HCT116 (cell line): ENCODE data around the gene AOAH. TPM values are rescaled to one million over a fixed set of nuclear protein-coding genes. Genes with fewer than 3 reads are reported as not detected.

Source experiments
- ATAC-seq: fragments of 200-7000 bp; cut with Tn5 transposase; 2 replicates; pipeline ENCODE4 v1.9.1; 2020; ENCODE audit warnings: mild to moderate bottlenecking, moderate library complexity
- BruUV-seq: library from RNA; stranded (reverse); fragments of 400-500 nt; replicated peaks from 2 replicates; lab custom pipeline; 2021; lab: Mats Ljungman, UMichigan
- CTCF ChIA-PET: fragments of 300-600 bp; sonication (Branson Sonifier 250); formaldehyde crosslinking; loops from one replicate; lab custom pipeline; 2021; ENCODE audit warnings: antibody characterized with exemption; lab: Charles Lee
- POLR2A ChIA-PET: fragments of 300-600, 350-600 bp; sonication (Branson Sonifier 250); formaldehyde crosslinking; loops from one replicate; lab custom pipeline; 2021; ENCODE audit warnings: antibody characterized with exemption; lab: Charles Lee
- RAD21 ChIA-PET, 2 experiments: fragments of 300-600 bp; sonication (Branson Sonifier 250); formaldehyde crosslinking; loops; one replicate each; lab custom pipeline; 2023; ENCODE audit warnings: low total read pairs in 2 of 2; ENCODE audit not compliant: uncharacterized antibody in 2 of 2, unreplicated experiment in 2 of 2, low non-redundant PET in 1 of 2; lab: Charles Lee
- DNase-seq: peaks from one replicate; pipeline ENCODE4 v3.0.0-alpha.2; 2010; ENCODE audit warnings: low read depth, low spot score
- H2AFZ ChIP-seq: fragments of 200-600 bp; shearing (Covaris generic), sonication (generic); 2 replicates; pipeline ENCODE4 v1.6.1; 2017; ENCODE audit warnings: low read depth, mixed run types, mixed read lengths, antibody characterized with exemption, low read length; ENCODE audit not compliant: poor library complexity, severe bottlenecking
- H3K27ac ChIP-seq: 2 replicates; pipeline ENCODE4 v1.5.1; 2012; ENCODE audit warnings: low read depth, low read length
- H3K27me3 ChIP-seq: fragments of 200-600 bp; sonication (generic); 2 replicates; pipeline ENCODE4 v1.6.1; 2016; ENCODE audit warnings: mixed run types, low read length, mixed read lengths; ENCODE audit not compliant: insufficient read depth
- H3K36me3 ChIP-seq, 2 experiments: fragments of 200-500 bp in 1 of 2; fragments of 200-600 bp in 1 of 2; sonication (Bioruptor generic) in 1 of 2; sonication (generic) in 1 of 2; 2 replicates each; pipeline versions ENCODE4 v1.5.1 to v1.6.1; 2014 to 2016; ENCODE audit warnings: low read length in 2 of 2, inconsistent platforms in 1 of 2, mixed read lengths in 1 of 2, mixed run types in 1 of 2; ENCODE audit not compliant: insufficient read depth in 2 of 2, control insufficient read depth in 1 of 2
- H3K4me1 ChIP-seq, 2 experiments: fragments of 200-600 bp in 1 of 2; sonication (generic) in 1 of 2; 2 replicates each; pipeline versions ENCODE4 v1.5.1 to v1.6.1; 2012 to 2017; ENCODE audit warnings: low read length in 2 of 2, inconsistent platforms in 1 of 2, mild to moderate bottlenecking in 1 of 2, mixed read lengths in 1 of 2, mixed run types in 1 of 2, moderate library complexity in 1 of 2; ENCODE audit not compliant: insufficient read depth in 2 of 2, control insufficient read depth in 1 of 2
- H3K4me2 ChIP-seq: fragments of 200-600 bp; sonication (generic); 2 replicates; pipeline ENCODE4 v1.6.1; 2017; ENCODE audit warnings: mixed run types, low read length, mixed read lengths
- H3K4me3 ChIP-seq, 2 experiments: fragments of 200-600 bp in 1 of 2; sonication (generic) in 1 of 2; replicated peaks in 1 of 2; 2 replicates each; pipeline ENCODE4 v1.5.1; 2011 to 2016; ENCODE audit warnings: low read length in 2 of 2, control low read depth in 1 of 2, low read depth in 1 of 2, mild to moderate bottlenecking in 1 of 2, mixed read lengths in 1 of 2, mixed run types in 1 of 2
- H3K79me2 ChIP-seq: fragments of 200-600 bp; sonication (generic); 2 replicates; pipeline ENCODE4 v1.6.1; 2017; ENCODE audit warnings: mild to moderate bottlenecking, mixed run types, low read length, moderate library complexity, mixed read lengths; ENCODE audit not compliant: insufficient read depth
- H3K9ac ChIP-seq: fragments of 200-600 bp; sonication (generic); 2 replicates; pipeline ENCODE4 v1.6.1; 2016; ENCODE audit warnings: low read length, mixed read lengths
- H3K9me2 ChIP-seq: fragments of 200-600 bp; sonication (generic), shearing (Covaris generic); 2 replicates; pipeline ENCODE4 v1.6.1; 2017; ENCODE audit warnings: mixed run types, mild to moderate bottlenecking, moderate library complexity; ENCODE audit not compliant: insufficient read depth
- H3K9me3 ChIP-seq, 2 experiments: fragments of 200-500 bp in 1 of 2; fragments of 200-600 bp in 1 of 2; sonication (Bioruptor generic) in 1 of 2; sonication (generic) in 1 of 2; 2 replicates each; pipeline ENCODE4 v1.6.1; 2014 to 2017; ENCODE audit warnings: low read length in 2 of 2, mixed read lengths in 2 of 2, inconsistent platforms in 1 of 2, low read depth in 1 of 2, mild to moderate bottlenecking in 1 of 2, mixed run types in 1 of 2, moderate library complexity in 1 of 2; ENCODE audit not compliant: control insufficient read depth in 1 of 2, insufficient read depth in 1 of 2
- H4K20me1 ChIP-seq: fragments of 200-600 bp; sonication (generic), shearing (Covaris generic); 2 replicates; pipeline ENCODE4 v1.6.1; 2017; ENCODE audit warnings: mixed run types, mild to moderate bottlenecking, moderate library complexity; ENCODE audit not compliant: insufficient read depth
- CTCF ChIP-seq, 3 experiments: fragments of 200-600 bp in 1 of 3; sonication (generic) in 1 of 3; IDR thresholded peaks in 2 of 3; conservative IDR thresholded peaks in 1 of 3; 2 replicates each; pipeline ENCODE4 v1.5.1; 2012 to 2017; ENCODE audit warnings: low read depth in 2 of 3, low read length in 2 of 3, antibody characterized with exemption in 1 of 3, borderline replicate concordance in 1 of 3, control low read depth in 1 of 3, mild to moderate bottlenecking in 1 of 3, mixed read lengths in 1 of 3, mixed run types in 1 of 3, moderate library complexity in 1 of 3; ENCODE audit not compliant: insufficient read depth in 1 of 3
- EZH2 ChIP-seq: fragments of 200-600 bp; sonication (generic); IDR thresholded peaks from 2 replicates; pipeline ENCODE4 v1.6.1; 2017; ENCODE audit warnings: antibody characterized with exemption, mixed run types
- EZH2phosphoT487 ChIP-seq: fragments of 200-600 bp; IDR thresholded peaks from 2 replicates; pipeline ENCODE4 v1.6.1; 2018; ENCODE audit warnings: antibody characterized with exemption, borderline replicate concordance
- POLR2AphosphoS5 ChIP-seq: IDR thresholded peaks from 2 replicates; pipeline ENCODE4 v1.6.1; 2011; ENCODE audit warnings: mild to moderate bottlenecking, low read depth, low read length, moderate library complexity
- SP1 ChIP-seq: IDR thresholded peaks from 2 replicates; pipeline ENCODE4 v1.6.1; 2012; ENCODE audit warnings: low read depth
- SRF ChIP-seq: IDR thresholded peaks from 2 replicates; pipeline ENCODE4 v1.6.1; 2012; ENCODE audit warnings: low read depth
- TCF7L2 ChIP-seq: IDR thresholded peaks from 2 replicates; pipeline ENCODE4 v1.7.0; 2011; ENCODE audit warnings: borderline replicate concordance, inconsistent platforms; ENCODE audit not compliant: insufficient read depth, insufficient read length; ENCODE audit errors: extremely low read depth
- YY1 ChIP-seq: IDR thresholded peaks from 2 replicates; pipeline ENCODE4 v1.6.1; 2011; ENCODE audit warnings: low read length, low read depth, moderate library complexity, mild to moderate bottlenecking; ENCODE audit not compliant: insufficient replicate concordance; ENCODE audit errors: extremely low read depth
- intact Hi-C: fragments of 100-400 bp; cut with micrococcal nuclease; formaldehyde crosslinking; loops from 2 replicates; pipeline ENCODE4 v1.10.0; 2022
- total RNA-seq: library from RNA; stranded (reverse); gene quantifications from one replicate; pipeline ENCODE4 v1.2.1, GENCODE V29; 2021; ENCODE audit not compliant: unreplicated experiment

Gene AOAH
- total RNA-seq, 1 experiment from 2014 or later = 1.1 TPM

- Histone ChIP-seq H3K4me2 (no peak overlapping the region), H3K4me1 (no peaks in the 10 kb centered on the region), H4K20me1 (no peaks in the 10 kb centered on the region), H3K27ac (no peak overlapping the region), H3K27me3 (peaks cover 3% of the 10 kb centered on the region; the same call in 1 of the 2 replicates), H3K36me3 (no peaks in the 10 kb centered on the region), H2AFZ (no peak overlapping the region), H3K79me2 (no peaks in the 10 kb centered on the region), H3K9me2 (no peaks in the 10 kb centered on the region), H3K9me3 (no peaks in the 10 kb centered on the region), H3K9ac (no peak overlapping the region)
- POLR2A ChIA-PET = no interaction called here
- RAD21 ChIA-PET = no interaction called here
- CTCF ChIA-PET = no interaction called here
- DNase-seq = no peak
- BruUV-seq = no TSS peak
- no peak for TF ChIP-seq SRF
- TF ChIP-seq CTCF (IDR thresholded peaks at IDR 0.05 in 2 of 3, conservative IDR thresholded peaks at IDR 0.05 in 1 of 3; ENCODE audit: borderline replicate concordance in 1 of 3, insufficient read depth in 1 of 3, low read depth in 2 of 3, low read length in 2 of 3) = no peak
- no peak for TF ChIP-seq SP1
- TF ChIP-seq YY1 = no peak
- TF ChIP-seq, all 23 proteins: peak for 0
- ATAC-seq = no peak
- H3K4me3 ChIP-seq = no peak overlapping the region
- intact Hi-C loops = no loop called here
These were observed 179.0 kb downstream of the AOAH start for GRCh38 chr7:36545291-36545690.

DNA sequence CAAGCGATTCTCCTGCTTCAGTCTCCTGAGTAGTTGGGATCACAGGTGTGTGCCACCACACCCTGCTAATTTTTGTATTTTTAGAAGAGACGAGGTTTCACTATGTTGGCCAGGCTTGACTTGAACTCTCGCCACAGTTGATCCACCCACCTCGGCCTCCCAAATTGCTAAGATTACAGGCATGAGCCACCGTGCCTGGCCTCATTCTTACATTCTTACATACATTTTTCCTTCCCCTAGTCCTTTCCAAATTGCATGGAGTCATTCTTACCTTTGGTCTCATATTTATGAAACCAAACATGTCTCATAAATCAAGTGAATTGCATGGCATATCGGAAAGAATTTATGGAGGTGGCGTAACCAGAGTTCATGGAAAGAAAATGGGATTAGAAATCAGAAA lies 186.2 kb downstream of the AOAH start:
- TF ChIP-seq CTCF (IDR thresholded peaks at IDR 0.05 in 2 of 3, conservative IDR thresholded peaks at IDR 0.05 in 1 of 3; ENCODE audit: borderline replicate concordance in 1 of 3, insufficient read depth in 1 of 3, low read depth in 2 of 3, low read length in 2 of 3) (no peak), TCF7L2 (no peak), EZH2 (no peak), EZH2phosphoT487 (no peak), POLR2AphosphoS5 (no peak)
- no peaks in the 10 kb centered on the region for H3K36me3 ChIP-seq
- H3K27ac ChIP-seq = no peak overlapping the region
- no peak for DNase-seq
- H3K4me1 ChIP-seq = peaks cover 2 to 9% of the 10 kb centered on the region in 2 experiments; a peak in 3 of 4 replicates
- no peaks in the 10 kb centered on the region for H3K9me3 ChIP-seq
- H3K9me2 ChIP-seq = no peaks in the 10 kb centered on the region
- ChIA-PET RAD21 (no interaction called here), POLR2A (no interaction called here), CTCF (no interaction called here)
- H3K4me2 ChIP-seq = no peak overlapping the region
- no TSS peak for BruUV-seq
- H3K79me2 ChIP-seq = no peaks in the 10 kb centered on the region
- H4K20me1 ChIP-seq = no peaks in the 10 kb centered on the region
- intact Hi-C loops = no loop called here
- no peak overlapping the region for H3K4me3 ChIP-seq
- no peak overlapping the region for H2AFZ ChIP-seq
- no peak overlapping the region for H3K9ac ChIP-seq
- no peak for ATAC-seq
- H3K27me3 ChIP-seq = no peaks in the 10 kb centered on the region; the same call in 1 of the 2 replicates
